Activated CD4-positive, CD25-positive, alpha-beta regulatory T cell treated with anti-CD3 and anti-CD28 coated beads, Interleukin-2, amount 50 U/mL, for 72 hours (primary cell): ENCODE measurements around the gene TVP23C.
A peak's percentile ranks its signal among the peaks of the same experiment; 100 is the strongest.
"Not testable (repeated sequence)": the region's sequence is repeated elsewhere in the genome, so short reads cannot be mapped to it uniquely, and the experiment has no call there.

ENCODE experiments used
- DNase-seq: peaks from one replicate; pipeline ENCODE4 v3.0.0; 2021

The TVP23C gene

DNA sequence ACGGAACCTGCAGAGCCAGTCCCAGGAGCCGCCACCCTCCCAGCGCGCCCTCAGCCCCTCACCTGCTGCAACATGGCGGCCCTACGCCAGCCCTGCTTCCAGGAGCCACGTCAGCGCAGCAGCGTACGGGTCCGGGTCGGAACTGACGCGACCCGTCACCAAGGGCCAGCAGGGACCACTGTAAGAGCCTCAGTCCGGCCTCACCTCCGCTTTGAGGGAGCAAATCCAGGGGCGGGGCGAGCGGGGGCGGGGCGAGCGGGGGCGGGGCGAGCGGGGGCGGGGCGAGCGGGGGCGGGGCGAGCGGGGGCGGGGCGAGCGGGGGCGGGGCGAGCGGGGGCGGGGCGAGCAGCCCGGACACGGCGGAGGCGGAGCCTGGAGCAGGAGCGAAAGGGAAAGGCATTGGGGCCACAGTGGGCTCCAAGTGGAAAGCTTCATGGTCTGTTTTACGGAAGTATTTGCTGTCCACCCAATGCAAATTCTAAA lies at the start of gene TVP23C:
TVP23C (minus strand) TSS at position 109 of the 483 bp plus-strand sequence; CDS start at position 74, 35 bp downstream.
- peak; percentile 69 for DNase-seq

DNA sequence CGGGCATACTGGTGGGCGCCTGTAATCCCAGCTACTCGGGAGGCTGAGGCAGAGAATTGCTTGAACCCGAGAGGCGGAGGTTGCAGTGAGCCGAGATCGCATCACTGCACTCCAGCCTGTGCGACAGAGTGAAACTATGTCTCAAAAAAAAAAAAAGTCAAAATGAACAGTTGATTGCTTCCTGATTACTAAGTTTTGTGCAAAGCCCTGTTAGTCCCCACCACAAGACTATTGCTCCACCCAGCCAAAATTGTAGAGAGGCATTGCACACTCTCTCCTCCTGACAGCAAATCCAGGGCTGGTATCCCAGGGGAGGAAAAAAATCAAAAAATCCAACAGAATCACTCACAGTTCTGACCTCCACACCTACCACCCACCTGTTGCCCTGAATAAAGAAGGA lies 29.7 kb upstream of the TVP23C start:
- not testable (repeated sequence) for DNase-seq

DNA sequence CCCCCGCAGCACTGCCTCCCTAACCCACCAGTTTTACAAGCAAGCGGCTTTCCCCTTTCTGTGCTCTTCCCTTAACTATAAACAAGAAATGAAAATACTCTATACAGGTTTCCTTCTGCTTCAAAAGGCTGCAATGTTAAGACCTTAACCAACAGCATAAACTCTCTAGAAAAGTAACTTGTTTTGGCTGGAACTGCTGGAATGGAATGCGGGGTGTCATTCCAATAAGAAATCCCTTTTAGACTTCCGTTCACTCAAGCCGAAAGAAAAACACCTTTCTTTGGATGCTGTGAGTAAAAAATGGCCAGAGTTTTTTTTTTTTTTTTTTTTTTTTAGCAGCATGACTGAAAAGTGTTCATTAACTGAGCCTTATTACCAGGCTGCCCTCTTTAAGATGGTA lies 28.7 kb upstream of the TVP23C start:
- DNase-seq: not testable (repeated sequence)

DNA sequence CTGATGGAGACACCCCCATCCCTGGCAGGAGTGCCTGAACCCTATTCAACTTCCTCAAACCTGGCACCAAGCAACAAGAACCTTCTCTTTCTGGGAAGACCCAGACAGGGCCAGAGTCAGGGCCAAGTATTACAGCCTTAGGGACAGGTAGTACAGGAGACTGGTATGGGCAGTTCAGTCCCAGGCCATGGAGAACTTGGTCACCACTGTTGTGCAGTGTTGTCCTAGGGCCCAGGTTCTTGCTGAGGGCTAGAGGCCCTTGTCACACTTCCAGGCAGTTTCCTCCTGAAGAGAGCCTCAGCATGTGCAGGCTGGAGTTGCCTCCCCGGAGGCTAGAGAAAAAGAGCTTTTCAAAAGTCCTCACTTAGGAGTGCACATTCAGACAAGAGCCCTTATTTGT lies 27.6 kb upstream of the TVP23C start:
- DNase-seq: not testable (repeated sequence)

DNA sequence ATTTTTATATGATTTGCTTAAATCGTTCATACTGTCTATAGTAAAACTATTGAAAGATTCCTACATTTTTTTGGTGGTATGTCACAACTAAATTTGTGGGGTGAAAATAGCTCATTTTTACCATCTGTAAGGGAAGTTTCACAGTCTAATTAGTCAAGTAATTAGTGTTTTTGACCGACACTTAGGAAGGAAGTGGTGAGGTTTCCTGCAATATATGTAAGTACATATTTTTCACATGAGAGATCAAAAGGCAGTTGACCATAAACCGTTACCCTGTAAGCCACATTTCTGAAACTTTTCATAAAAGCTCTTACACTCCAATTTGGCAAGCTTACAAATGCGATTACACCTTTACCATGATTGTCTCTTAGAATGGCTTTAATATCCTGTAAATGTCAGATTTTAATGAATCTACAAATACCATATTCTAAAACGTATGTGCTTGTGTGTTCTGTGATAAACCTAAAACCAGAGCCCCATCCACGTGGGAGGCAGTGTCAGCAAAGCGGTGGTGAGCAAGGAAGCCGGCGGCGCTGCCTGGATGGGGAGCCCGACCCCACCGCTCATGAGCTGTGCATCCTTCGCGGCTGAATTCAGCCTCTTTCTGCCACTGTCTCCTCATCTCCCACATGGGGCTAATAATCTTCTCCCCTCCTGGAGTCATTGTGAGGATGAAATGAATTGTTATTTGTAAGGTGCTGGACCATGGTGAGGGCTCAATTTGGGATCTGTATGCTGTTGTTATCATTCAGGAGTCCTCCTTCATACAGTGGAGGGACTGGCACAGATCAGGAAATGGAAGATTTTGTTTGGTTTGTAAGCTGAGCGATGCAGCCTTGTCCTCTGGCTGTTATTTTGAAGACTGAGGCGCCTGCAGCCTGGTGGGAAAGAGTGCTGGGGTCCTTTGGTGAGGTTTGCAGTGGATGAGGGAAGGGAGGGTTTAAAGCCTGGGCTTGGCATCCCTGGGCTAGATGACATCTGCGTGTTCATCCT lies 26.6 kb upstream of the TVP23C start:
- DNase-seq: peak; percentile 34

DNA sequence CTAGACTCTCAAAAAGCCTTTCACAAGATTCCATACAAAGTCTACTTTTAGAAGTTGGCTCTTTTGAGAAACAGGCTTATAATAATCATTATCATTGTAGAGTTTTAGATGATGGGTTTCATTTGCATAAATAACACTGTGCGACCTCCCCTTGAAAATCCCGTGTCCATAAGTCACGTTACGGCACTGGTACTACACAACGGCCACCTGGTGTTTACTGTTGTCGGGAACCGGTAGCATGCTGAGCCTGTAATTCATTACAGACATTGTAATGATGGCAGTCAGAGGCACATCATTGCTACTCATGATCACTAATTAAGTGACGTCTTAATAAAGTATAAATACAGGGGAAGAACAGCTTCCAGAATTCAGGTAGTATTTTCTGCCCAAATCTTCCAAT lies 24.7 kb upstream of the TVP23C start:
- DNase-seq: not testable (repeated sequence)

DNA sequence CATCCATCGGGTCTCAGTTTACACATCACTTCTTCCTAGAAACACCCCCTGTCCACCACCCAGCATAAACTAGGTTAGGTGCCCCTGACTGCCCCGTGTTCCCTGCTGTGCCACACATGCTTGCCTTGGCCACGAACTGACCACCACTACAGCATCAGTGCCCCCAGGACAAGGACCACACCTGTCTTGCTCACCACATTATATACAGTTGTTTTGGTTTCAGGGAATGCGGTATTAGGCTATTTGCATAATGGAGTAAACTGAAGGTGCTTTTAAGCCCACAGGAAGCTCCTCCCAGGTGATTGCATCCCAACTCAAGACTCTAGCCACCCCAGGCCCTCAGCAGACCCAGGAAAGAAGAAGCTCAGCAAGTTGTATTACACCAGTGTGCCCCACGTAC lies 20.0 kb upstream of the TVP23C start:
- DNase-seq: not testable (repeated sequence)

DNA sequence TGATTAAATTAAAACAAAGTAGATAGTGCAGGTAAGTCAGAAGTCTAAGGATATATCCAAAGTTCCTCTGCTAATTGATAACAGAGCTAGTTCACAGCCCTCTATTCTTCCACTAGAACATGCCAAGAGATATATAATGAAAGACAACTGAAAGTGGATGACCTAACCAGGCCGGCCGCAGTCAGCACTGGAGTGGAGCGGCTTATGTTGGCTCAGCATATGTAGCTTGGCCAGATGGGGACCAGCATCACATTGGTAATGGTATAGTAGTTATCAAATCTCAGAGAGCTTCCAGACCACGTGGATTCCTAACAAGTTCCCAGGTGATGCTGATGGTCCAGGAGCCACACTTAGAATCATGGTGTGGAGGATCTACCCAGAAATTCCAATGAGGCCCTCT lies 18.2 kb upstream of the TVP23C start:
- not testable (repeated sequence) for DNase-seq

DNA sequence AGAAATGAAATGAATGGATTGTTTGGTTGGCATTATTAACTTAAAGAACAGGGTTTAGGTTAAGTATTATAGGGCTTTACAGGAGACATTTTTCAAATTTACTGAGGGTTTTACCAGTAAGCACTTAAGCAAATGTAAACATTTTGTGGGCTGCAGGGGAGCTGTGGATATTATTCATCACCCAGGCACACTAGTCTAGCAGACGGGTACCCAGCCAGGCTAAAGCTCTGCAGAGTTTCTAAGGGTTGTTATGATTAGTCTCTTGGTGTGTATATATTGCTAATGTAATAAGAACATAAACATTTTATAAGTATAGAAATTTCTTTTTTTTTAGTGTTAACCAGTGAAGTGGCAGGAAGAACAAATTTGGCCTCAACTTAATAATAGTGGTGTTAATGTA lies 13.6 kb upstream of the TVP23C start:
- not testable (repeated sequence) for DNase-seq

DNA sequence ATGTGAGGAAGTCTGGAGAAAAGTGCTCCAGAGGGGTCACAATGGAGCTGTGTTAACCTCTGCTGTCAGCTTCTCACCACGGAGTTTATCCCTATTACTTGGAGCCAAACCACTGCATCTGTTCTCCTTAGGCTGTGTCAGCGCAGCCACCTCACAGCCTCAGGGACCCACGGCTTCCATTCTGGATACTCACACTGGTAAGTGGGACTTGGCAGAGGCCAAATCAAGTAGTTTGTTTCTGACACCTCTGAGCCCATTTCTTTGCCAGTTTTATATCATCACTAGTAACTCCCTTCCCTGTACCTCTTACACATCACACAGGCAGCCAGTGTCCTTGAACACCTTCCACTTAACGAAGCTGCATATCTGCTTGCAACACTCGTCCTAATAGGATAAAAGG lies 11.4 kb upstream of the TVP23C start:
- not testable (repeated sequence) for DNase-seq

DNA sequence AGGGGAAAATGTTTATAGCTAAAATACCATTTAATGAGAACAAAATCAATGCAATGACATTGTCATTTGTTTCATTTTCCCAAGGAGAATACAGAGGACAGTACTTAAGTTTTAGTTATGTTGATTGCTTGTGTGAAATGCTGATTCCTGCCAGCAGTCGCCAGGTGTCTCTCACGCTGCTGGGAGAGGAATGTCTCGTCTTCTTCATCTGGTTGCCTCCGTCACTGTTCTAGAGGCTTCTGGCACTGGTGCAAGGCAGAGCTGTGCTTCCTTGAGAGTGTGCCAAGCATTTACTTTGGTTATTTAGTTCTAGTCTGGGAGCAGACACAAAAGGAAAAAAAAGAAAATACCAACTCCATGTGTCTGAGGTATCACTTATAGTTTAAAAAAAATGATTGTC lies 10.6 kb upstream of the TVP23C start:
- not testable (repeated sequence) for DNase-seq

DNA sequence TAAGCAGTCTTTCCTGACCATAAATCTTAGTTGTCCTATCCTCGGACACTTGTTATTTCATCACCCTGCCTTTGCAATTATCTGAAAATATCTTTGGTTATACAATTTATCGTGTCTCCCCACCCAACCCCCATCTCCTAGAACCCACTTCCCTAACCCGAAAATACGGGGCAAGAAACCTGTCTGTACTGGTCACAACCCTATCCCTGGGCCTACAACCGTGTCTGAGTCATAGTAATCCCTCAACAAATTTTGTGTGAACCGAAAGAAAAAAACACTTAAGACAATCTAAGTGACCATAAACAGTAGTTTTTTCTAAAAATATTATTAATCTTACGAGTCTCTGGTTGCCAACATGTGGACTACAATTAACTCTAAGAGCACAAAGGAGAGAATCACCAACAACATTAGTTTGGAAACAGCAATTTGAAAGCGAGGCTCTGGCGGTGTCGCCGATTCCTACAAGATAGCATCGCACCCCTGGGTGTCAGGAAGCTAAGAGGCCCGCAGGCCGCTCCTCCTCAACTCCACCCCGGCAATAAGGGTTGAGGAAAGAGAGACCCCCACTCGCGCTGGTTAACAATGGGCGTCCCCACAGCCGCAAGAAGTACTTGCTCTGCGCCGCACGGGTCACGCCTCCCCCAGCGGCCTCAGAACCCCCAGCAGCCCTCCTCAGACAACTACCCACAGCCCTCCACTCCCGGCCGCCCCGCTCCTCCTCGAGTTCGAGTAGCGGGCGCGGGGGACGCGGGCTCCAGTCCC lies 489 bp downstream of the TVP23C start:
- DNase-seq: not testable (repeated sequence)

DNA sequence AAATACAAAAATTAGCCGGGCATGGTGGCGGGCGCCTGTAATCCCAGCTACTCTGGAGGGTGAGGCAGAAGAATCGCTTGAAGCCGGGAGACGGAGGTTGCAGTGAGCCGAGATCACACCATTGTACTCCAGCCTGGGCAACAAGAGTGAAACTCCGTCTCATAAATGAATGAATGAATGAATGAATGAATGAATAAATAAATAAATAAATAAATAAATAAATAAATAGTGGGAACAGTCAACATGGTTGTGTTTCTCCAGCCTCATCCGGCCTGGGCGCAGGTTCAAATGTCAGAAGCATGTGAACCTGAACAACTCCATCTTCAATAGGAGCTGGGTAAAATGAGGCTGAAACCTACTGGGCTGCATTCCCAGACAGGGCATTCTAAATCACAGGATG lies 1.8 kb downstream of the TVP23C start:
- DNase-seq: not testable (repeated sequence)

DNA sequence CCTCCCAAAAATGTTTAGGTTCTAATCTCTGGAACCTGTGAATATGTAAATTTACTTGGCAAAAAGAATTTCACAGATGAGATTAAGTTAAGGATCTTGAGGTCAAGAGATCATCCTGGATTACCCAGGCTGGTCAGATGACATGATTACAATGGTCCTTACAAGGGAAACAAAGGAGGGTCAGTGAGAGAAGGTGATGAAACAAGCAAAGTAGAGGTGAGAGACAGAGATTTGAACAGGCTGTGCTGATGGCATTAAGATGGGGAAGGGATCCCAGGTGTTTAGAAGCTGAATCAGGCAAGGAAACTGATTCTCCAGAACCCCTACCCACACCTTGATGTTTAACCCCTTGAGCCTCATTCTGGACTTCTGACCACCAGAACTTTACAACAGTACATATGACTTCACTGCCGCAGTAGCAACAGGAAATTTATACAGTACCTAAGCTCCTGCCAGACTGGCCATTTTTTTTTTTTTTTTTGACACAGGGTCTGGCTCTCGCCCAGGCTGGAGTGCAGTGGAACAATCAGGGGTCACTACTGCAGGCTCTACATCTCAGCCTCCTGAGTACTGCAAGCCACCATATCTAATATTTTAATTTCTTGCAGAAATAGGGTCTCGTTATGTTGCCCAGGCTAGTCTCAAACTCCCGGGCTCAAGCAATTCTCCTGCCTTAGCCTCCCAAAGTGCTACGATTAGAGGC lies 4.7 kb downstream of the TVP23C start:
- DNase-seq: not testable (repeated sequence)

DNA sequence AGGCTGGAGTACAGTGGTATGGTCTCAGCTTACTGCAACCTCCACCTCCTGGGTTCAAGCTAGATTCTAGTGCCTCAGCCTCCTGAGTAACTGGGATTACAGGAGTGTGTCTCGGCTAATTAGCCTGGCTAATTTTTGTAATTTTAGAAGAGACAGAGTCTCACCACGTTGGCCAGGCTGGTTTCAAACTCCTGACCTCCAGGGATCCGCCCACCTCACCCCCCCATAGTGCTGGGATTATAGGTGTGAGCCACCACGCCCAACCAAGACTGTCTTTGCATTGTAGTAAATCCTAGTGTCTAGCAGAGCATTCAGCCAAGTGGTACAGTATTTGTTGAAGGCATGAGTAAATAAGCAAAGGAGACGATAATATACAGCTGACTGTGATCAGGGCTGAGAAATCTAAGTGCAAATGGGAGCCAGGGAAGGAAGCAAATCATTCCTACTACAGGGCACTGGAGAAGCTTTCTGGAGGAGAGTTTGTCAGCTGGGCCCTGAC lies 5.9 kb downstream of the TVP23C start:
- DNase-seq: not testable (repeated sequence)

DNA sequence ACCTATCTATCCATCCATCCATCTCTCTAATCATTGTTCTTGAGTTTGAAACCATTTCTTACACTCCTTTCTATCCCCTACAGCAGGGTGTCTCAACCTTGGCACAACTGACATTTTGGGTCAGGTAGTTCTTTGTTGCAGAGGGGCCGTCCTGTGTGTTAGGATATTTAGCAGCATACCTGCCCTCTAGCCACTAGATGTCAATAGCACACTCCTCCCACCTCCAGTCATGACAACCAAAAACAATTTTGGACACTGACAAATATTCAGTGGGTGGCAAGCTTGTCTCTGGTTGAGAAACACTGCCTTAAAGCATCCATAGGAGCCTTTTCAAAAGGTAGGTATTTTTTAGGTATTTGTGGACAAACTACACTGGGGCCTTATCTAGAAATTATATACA lies 10.4 kb downstream of the TVP23C start:
- DNase-seq: not testable (repeated sequence)

DNA sequence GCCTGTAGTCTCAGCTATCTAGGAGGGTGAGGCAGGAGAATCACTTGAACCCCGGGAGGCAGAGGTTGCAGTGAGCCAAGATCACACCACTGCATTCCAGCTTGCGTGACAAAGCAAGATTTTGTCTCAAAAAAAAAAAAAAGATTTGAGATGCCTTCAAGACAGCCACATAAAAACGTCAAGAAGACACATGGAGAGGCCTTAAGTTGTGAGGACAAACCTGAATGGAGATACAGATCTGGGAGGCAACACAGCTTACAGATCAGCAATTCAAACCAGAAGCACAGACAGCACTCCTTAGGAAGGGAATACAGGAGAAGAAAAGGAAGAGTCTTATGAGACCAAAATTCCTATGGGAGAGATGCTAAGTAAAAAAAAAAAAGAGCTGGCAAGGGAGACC lies 13.7 kb downstream of the TVP23C start:
- DNase-seq: not testable (repeated sequence)

DNA sequence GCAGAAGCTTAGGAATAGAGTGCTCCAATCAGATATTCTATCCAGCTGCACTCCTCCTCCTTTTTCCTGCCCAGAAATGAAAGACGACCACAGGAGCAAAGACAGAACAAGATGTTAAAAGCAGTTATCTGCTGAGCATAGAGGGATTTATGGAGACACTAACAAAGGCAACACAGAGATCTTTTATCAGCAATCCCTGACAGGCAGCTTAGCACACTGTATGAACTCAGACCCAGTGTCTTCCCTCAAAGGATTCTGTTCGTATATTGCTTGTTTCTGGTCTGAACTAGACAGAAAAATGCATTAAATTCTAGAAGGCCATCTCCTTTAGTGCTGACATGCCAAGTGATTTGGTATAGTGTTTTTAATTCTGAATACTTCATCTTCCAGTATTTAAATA lies 16.7 kb downstream of the TVP23C start:
- DNase-seq: not testable (repeated sequence)

DNA sequence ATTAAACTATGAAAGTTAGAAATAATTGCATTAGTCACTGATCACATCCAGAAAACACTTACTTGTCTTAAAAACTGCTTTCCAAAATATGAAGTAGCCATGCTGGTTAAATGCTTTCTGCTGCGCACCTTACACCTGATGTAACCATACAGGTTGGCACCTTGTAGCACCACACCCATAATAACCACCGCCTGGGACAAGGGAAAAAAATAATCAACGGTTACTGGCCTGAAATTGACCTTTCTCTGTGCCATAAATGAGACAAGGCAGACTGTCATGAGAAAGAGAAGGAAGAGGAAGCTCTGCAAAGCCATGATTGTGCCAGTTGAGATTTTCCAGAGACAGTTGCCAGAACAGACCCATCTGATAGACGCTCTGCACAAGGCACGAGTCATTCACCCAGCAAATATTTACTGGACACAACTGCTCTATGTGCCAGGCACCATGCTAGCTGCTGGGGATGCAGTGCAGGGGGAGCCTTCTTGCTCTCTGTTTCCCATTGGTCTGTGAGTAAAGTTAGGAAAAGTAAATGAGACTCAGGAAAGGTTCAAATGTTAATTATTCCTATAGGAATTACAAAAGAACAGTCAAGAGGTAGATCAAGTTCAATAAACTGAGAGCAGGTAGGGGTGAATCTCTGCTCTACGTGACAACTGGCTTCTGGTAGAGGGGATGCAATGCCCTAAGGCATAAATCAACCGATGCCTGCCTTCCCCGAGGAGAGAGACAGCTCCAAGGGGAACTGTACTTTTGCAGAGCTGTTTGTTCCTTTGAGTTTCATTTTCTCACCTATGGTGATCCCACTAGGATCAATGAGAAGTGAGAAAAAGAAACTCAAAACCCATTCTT lies 22.7 kb downstream of the TVP23C start:
- DNase-seq: not testable (repeated sequence)

DNA sequence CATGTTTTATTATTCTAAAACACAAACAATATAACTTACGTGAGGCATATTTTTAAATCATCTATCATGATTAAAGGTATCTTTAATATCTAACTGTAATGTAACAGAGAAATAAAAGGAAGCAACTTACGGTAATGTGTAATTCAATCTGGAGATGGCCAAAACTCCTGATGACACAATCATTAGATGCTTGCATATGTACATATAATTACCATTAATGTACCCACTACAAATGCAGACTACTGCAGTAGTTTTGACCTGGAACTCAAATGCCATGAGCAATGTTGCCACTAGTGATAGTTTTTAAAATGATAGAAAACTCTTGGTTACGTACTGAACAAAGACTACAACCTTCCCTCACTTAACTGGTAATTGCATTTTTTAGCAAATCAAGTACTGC lies 30.2 kb downstream of the TVP23C start:
- DNase-seq: not testable (repeated sequence)
